GM10248 (cell line): ENCODE results near the gene TCF12.

Experiments used
- CTCF ChIA-PET: fragments of 300-600 bp; sonication (Branson Sonifier 250); formaldehyde crosslinking; extraction: SDS; loops from one replicate; lab custom pipeline; 2021; ENCODE audit warnings: antibody characterized with exemption; lab: Yijun Ruan, JAX
- POLR2A ChIA-PET: fragments of 350-650 bp; sonication (Branson Sonifier 250); formaldehyde crosslinking; extraction: SDS; loops from one replicate; lab custom pipeline; 2020; ENCODE audit warnings: antibody characterized with exemption; lab: Yijun Ruan, JAX
- DNase-seq: peaks from one replicate; pipeline ENCODE4 v3.0.0; 2012; ENCODE audit errors: extremely low spot score
- CTCF ChIP-seq: IDR thresholded peaks from 2 replicates; pipeline ENCODE4 v1.5.1; 2012; ENCODE audit warnings: mild to moderate bottlenecking, low read depth; ENCODE audit errors: extremely low read depth, missing control alignments, control extremely low read depth

The TCF12 gene

GRCh38 chr15:57169643-57170042 is 251.2 kb downstream of the TCF12 start:
- no peak for DNase-seq
- TF ChIP-seq CTCF = no peak
- ChIA-PET CTCF (interaction anchor here (0.8 to 1.8 kb wide), 3 partner anchors 23 to 137 kb away, joined by 3 to 5 read pairs (median 3); no protein-coding TSS in a partner anchor), POLR2A (no interaction called here)

- POLR2A ChIA-PET = no interaction called here
- no peak for TF ChIP-seq CTCF
- CTCF ChIA-PET = no interaction called here
- DNase-seq = no peak
These were observed 253.0 kb downstream of the TCF12 start for GRCh38 chr15:57171426-57171825.

- CTCF ChIA-PET = interaction anchor here (1.0 to 3.4 kb wide), 2 partner anchors 26 to 41 kb away, joined by 3 to 14 read pairs; no protein-coding TSS in a partner anchor
- no peak for TF ChIP-seq CTCF
These were observed 254.5 kb downstream of the TCF12 start for GRCh38 chr15:57172925-57173324.

GRCh38 chr15:57183041-57183440 is 264.6 kb downstream of the TCF12 start:
- CTCF ChIA-PET = no interaction called here
- DNase-seq = no peak
- TF ChIP-seq CTCF = no peak
- POLR2A ChIA-PET = no interaction called here

More at GRCh38 chr15:57172925-57173324, 254.5 kb downstream of the TCF12 start:
- DNase-seq = no peak
- POLR2A ChIA-PET = no interaction called here

GRCh38 chr15:57183614-57184344 is 265.3 kb downstream of the TCF12 start:
- TF ChIP-seq CTCF = no peak
- DNase-seq = no peak
- POLR2A ChIA-PET = no interaction called here
- CTCF ChIA-PET = no interaction called here

- no peak for TF ChIP-seq CTCF
- no peak for DNase-seq
- POLR2A ChIA-PET = no interaction called here
- CTCF ChIA-PET = no interaction called here
These were observed 266.1 kb downstream of the TCF12 start for GRCh38 chr15:57184502-57184901.
